IMR-90 (cell line): Measurements from ENCODE around the gene NYAP1. TPM values are rescaled to one million over a fixed set of nuclear protein-coding genes. Genes with fewer than 3 reads are reported as not detected.
"Not testable (repeated sequence)": the region's sequence is repeated elsewhere in the genome, so short reads cannot be mapped to it uniquely, and the experiment has no call there.

Experiments
- ATAC-seq: fragments of 200-7000 bp; cut with Tn5 transposase; 2 replicates; pipeline ENCODE4 v1.9.1; 2020; ENCODE audit warnings: low read depth, mild to moderate bottlenecking, moderate library complexity
- BruUV-seq: library from RNA; stranded (reverse); fragments of 400-500 nt; replicated peaks from 2 replicates; lab custom pipeline; 2021; lab: Mats Ljungman, UMichigan
- CTCF ChIA-PET: fragments of 300-600 bp; formaldehyde crosslinking; extraction: SDS; loops from one replicate; lab custom pipeline; 2021; ENCODE audit warnings: antibody characterized with exemption; lab: Yijun Ruan, JAX
- POLR2A ChIA-PET: fragments of 300-600 bp; sonication (Branson Sonifier 250); formaldehyde crosslinking; loops from one replicate; lab custom pipeline; 2022; ENCODE audit warnings: antibody characterized with exemption; ENCODE audit not compliant: unreplicated experiment; lab: Charles Lee
- DNase-seq: peaks from one replicate; pipeline ENCODE4 v3.0.0; 2013
- H2AFZ ChIP-seq: replicated peaks from 2 replicates; pipeline ENCODE3; 2013; ENCODE audit warnings: low read length, mild to moderate bottlenecking; ENCODE audit not compliant: poor library complexity
- H2AK5ac ChIP-seq: 2 replicates; pipeline ENCODE4 v1.6.1; 2013; ENCODE audit warnings: low read depth, low read length, inconsistent platforms
- H2AK9ac ChIP-seq: replicated peaks from 2 replicates; pipeline ENCODE3; 2013; ENCODE audit warnings: mild to moderate bottlenecking, low read depth, low read length, moderate library complexity; ENCODE audit not compliant: poor library complexity
- H2BK120ac ChIP-seq: 2 replicates; pipeline ENCODE4 v1.6.1; 2013; ENCODE audit warnings: low read depth, low read length, inconsistent platforms
- H2BK15ac ChIP-seq: 3 replicates; pipeline ENCODE4 v1.6.1; 2013; ENCODE audit warnings: low read depth, low read length, inconsistent platforms
- H2BK20ac ChIP-seq: 2 replicates; pipeline ENCODE4 v1.6.1; 2013; ENCODE audit warnings: low read depth, mild to moderate bottlenecking, inconsistent platforms, low read length, moderate library complexity
- H2BK5ac ChIP-seq: 2 replicates; pipeline ENCODE4 v1.6.1; 2013; ENCODE audit warnings: mild to moderate bottlenecking, low read depth, low read length, inconsistent platforms; ENCODE audit not compliant: poor library complexity, severe bottlenecking
- H3K14ac ChIP-seq: replicated peaks from 2 replicates; pipeline ENCODE4 v1.6.1; 2013; ENCODE audit warnings: low read depth, low read length, inconsistent platforms
- H3K18ac ChIP-seq: 2 replicates; pipeline ENCODE4 v1.6.1; 2013; ENCODE audit warnings: low read depth, low read length, control low read depth
- H3K23ac ChIP-seq: 2 replicates; pipeline ENCODE4 v1.6.1; 2013; ENCODE audit warnings: low read depth, low read length, inconsistent platforms
- H3K27ac ChIP-seq: 2 replicates; pipeline ENCODE4 v1.5.1; 2013; ENCODE audit warnings: mild to moderate bottlenecking, control low read depth, low read length; ENCODE audit not compliant: insufficient read depth
- H3K27me3 ChIP-seq: 2 replicates; pipeline ENCODE4 v1.6.1; 2013; ENCODE audit warnings: low read length; ENCODE audit not compliant: control insufficient read depth, insufficient read depth
- H3K36me3 ChIP-seq: 2 replicates; pipeline ENCODE4 v1.6.1; 2013; ENCODE audit warnings: low read length, mixed read lengths; ENCODE audit not compliant: control insufficient read depth, insufficient read depth
- H3K4ac ChIP-seq: 2 replicates; pipeline ENCODE4 v1.6.1; 2013; ENCODE audit warnings: low read depth, low read length, inconsistent platforms
- H3K4me1 ChIP-seq: 2 replicates; pipeline ENCODE4 v1.6.1; 2013; ENCODE audit warnings: low read length, mixed read lengths; ENCODE audit not compliant: control insufficient read depth, insufficient read depth
- H3K4me2 ChIP-seq: 2 replicates; pipeline ENCODE4 v1.6.1; 2013; ENCODE audit warnings: low read depth, mild to moderate bottlenecking, control low read depth, low read length, moderate library complexity
- H3K4me3 ChIP-seq: 2 replicates; pipeline ENCODE4 v1.5.1; 2013; ENCODE audit warnings: low read depth, mild to moderate bottlenecking, control low read depth, low read length, moderate library complexity; ENCODE audit not compliant: insufficient read depth
- H3K56ac ChIP-seq: 2 replicates; pipeline ENCODE4 v1.6.1; 2013; ENCODE audit warnings: low read length, inconsistent platforms; ENCODE audit not compliant: insufficient read depth; ENCODE audit errors: extremely low read depth
- H3K79me1 ChIP-seq, 2 experiments: 2 replicates each; pipeline ENCODE4 v1.6.1; 2013; ENCODE audit warnings: low read length in 2 of 2, inconsistent platforms in 1 of 2, low read depth in 1 of 2
- H3K9ac ChIP-seq: 2 replicates; pipeline ENCODE4 v1.6.1; 2013; ENCODE audit warnings: low read depth, low read length, control low read depth
- H3K9me1 ChIP-seq: 2 replicates; pipeline ENCODE4 v1.6.1; 2013; ENCODE audit warnings: low read length, inconsistent platforms; ENCODE audit not compliant: insufficient read depth
- H3K9me3 ChIP-seq: 2 replicates; pipeline ENCODE4 v1.6.1; 2013; ENCODE audit warnings: low read length; ENCODE audit not compliant: control insufficient read depth, insufficient read depth
- H4K20me1 ChIP-seq: 2 replicates; pipeline ENCODE4 v1.6.1; 2013; ENCODE audit warnings: low read length, inconsistent platforms; ENCODE audit not compliant: insufficient read depth
- H4K5ac ChIP-seq: 2 replicates; pipeline ENCODE4 v1.6.1; 2013; ENCODE audit warnings: mild to moderate bottlenecking, low read depth, low read length, control low read depth
- H4K8ac ChIP-seq, 2 experiments: 2 replicates each; pipeline ENCODE4 v1.6.1; 2013; ENCODE audit warnings: low read depth in 2 of 2, low read length in 2 of 2, control low read depth in 1 of 2, inconsistent platforms in 1 of 2
- H4K91ac ChIP-seq: 2 replicates; pipeline ENCODE4 v1.6.1; 2013; ENCODE audit warnings: low read depth, low read length, inconsistent platforms; ENCODE audit not compliant: insufficient read depth
- WGBS, 2 experiments: methylation state at CpG; one replicate each; pipeline versions ENCODE4 v1.1.5 to v1.1.7; 2013; ENCODE audit warnings: missing lambda C conversion rate in 2 of 2; ENCODE audit not compliant: insufficient read length in 1 of 2; ENCODE audit errors: extremely low coverage in 2 of 2; 5-methylcytosine and 5-hydroxymethylcytosine counted together
- dilution Hi-C: fragments of 300-500 bp; cut with HindIII; formaldehyde crosslinking; loops from one replicate; pipeline ENCODE4 v1.14.3; 2018; ENCODE audit warnings: low sequenced_read_pairs; ENCODE audit not compliant: unreplicated experiment
- in situ Hi-C: fragments of 300-500 bp; cut with MboI; formaldehyde crosslinking; loops from 3 replicates; pipeline ENCODE4 v1.14.3; 2019; ENCODE audit warnings: low sequenced_read_pairs, inconsistent platforms, mixed read lengths
- intact Hi-C: fragments of 100-400 bp; cut with micrococcal nuclease; formaldehyde crosslinking; loops from 2 replicates; pipeline ENCODE4 v1.10.0; 2022
- polyA plus RNA-seq, 3 experiments: library from polyadenylated mRNA; depleted of rRNA; stranded (reverse); fragments of >200 nt; gene quantifications; 2 replicates each; pipeline ENCODE4 v1.2.3, GENCODE V29; 2012; ENCODE audit warnings: low replicate concordance in 1 of 3
- total RNA-seq: library from RNA; depleted of rRNA; stranded (reverse); fragments of >200 nt; gene quantifications from 2 replicates; pipeline ENCODE4 v1.2.3, GENCODE V29; 2012

The NYAP1 gene
- total and polyA plus RNA-seq, 2 of the 4 experiments (the other 2 are of a cell fraction): 0.18 to 1.3 TPM

- H4K20me1 ChIP-seq, H2BK120ac ChIP-seq, H2BK20ac ChIP-seq, H3K9ac ChIP-seq, H3K27ac ChIP-seq, POLR2A ChIA-PET, H3K4me3 ChIP-seq, H3K4ac ChIP-seq, H3K14ac ChIP-seq, H3K4me2 ChIP-seq, H3K56ac ChIP-seq, dilution Hi-C loops, H2BK15ac ChIP-seq, H3K9me3 ChIP-seq, H3K18ac ChIP-seq, intact Hi-C loops, H3K36me3 ChIP-seq, BruUV-seq, H2AFZ ChIP-seq, ATAC-seq, DNase-seq, H4K5ac ChIP-seq, H2BK5ac ChIP-seq, H4K91ac ChIP-seq, H3K27me3 ChIP-seq, H3K23ac ChIP-seq, H2AK9ac ChIP-seq, H2AK5ac ChIP-seq, H3K9me1 ChIP-seq, H4K8ac ChIP-seq: not testable (repeated sequence)
- H3K79me1 ChIP-seq: peaks cover 17 to 23% of the 10 kb centered on the region in 2 experiments
- H3K4me1 ChIP-seq: peaks cover 11% of the 10 kb centered on the region
- CTCF ChIA-PET: interaction anchor here (0.6 to 2.0 kb wide), 3 partner anchors 18 to 286 kb away, joined by 3 to 11 read pairs (median 4); no protein-coding TSS in a partner anchor
- 100% methylated on average over 1 of the region's 7 CpGs; no CpG with 5 or more reads in 1 of the 2 experiments for WGBS, 2 experiments
- in situ Hi-C loops: loop anchor here (5.0 kb wide), 1 partner anchor 59 kb away; the partner anchor contains the start of gene NYAP1
Measured at GRCh38 chr7:100541309-100541708, 57.6 kb downstream of the NYAP1 start.
